ENCODE data around the gene NMT1. TPM values are rescaled to one million over a fixed set of nuclear protein-coding genes. Genes with fewer than 3 reads are reported as not detected.

NMT1 gene
- total RNA-seq, 4 donors from 2014 or later: 60.7 to 127 (median 71.5) TPM

GRCh38 chr17:45148183-45149036 is 87.3 kb downstream of the NMT1 start, which contains the start of gene HEXIM1:
Gene HEXIM1, plus strand, starts transcription at chr17:45148475. Its CDS starts 716 bp downstream, at chr17:45149191.
- Histone ChIP-seq H3K4me1 (peaks cover 36 to 50% of the 10 kb centered on the region in 2 donors), H3K36me3 (no peaks in the 10 kb centered on the region), H3K27ac (peak within 1 kb of the TSS; percentile 90 to 98 (median 98)), H3K4me3 (peak within 1 kb of the TSS; percentile 80 to 88 (median 84)), H3K9me3 (no peaks in the 10 kb centered on the region), H3K27me3 (no peaks in the 10 kb centered on the region)
- ATAC-seq (peak; percentile 70), DNase-seq (peak; percentile 99 to 100)
- intact Hi-C loops (cut with DNase I; ENCODE audit: low total_unique reads): loop anchor here (1.0 to 5.0 kb wide), 6 partner anchors 13 to 1044 kb away; partner anchors contain the start of genes ACBD4, HEXIM2, KANSL1 and MAP3K14
- in situ Hi-C loops (cut with MboI; ENCODE audit: low sequenced_read_pairs in 4 of 4): loop anchor here in 1 of 4 donors (25.0 kb wide), 1 partner anchor 236 kb away; the partner anchor contains the start of gene GFAP
- TF ChIP-seq CTCF (IDR thresholded peaks at IDR 0.05 in 4 of 5, conservative IDR thresholded peaks at IDR 0.05 in 1 of 5) (peak in 1 of 5 experiments; percentile 5), POLR2A (IDR thresholded peaks at IDR 0.05) (peak; percentile 99 to 100)

GRCh38 chr17:45149037-45149668 is 88.0 kb downstream of the NMT1 start:
- peaks cover 31 to 48% of the 10 kb centered on the region in 2 donors for H3K4me1 ChIP-seq
- in situ Hi-C loops (cut with MboI; ENCODE audit: low sequenced_read_pairs in 4 of 4): loop anchor here in 1 of 4 donors (25.0 kb wide), 1 partner anchor 237 kb away; the partner anchor contains the start of gene GFAP
- no peaks in the 10 kb centered on the region for H3K27me3 ChIP-seq
- intact Hi-C loops (cut with DNase I; ENCODE audit: low total_unique reads): loop anchor here (1.0 to 5.0 kb wide), 3 partner anchors 14 to 1043 kb away; partner anchors contain the start of genes ACBD4 and KANSL1
- peak; percentile 81 to 90 for DNase-seq
- TF ChIP-seq POLR2A (IDR thresholded peaks at IDR 0.05): peak; percentile 26 to 50
- TF ChIP-seq CTCF (IDR thresholded peaks at IDR 0.05 in 4 of 5, conservative IDR thresholded peaks at IDR 0.05 in 1 of 5): peak; percentile 61 to 94 (median 87)
- no peaks in the 10 kb centered on the region for H3K9me3 ChIP-seq
- H3K4me3 ChIP-seq: peak overlapping the region; percentile 77 to 85 (median 80)
- H3K36me3 ChIP-seq: no peaks in the 10 kb centered on the region
- peak overlapping the region; percentile 90 to 98 (median 96) for H3K27ac ChIP-seq
- ATAC-seq: peak; percentile 43 to 47

- H3K36me3 ChIP-seq: no peaks in the 10 kb centered on the region
- peak; percentile 62 to 67 for DNase-seq
- peak; percentile 4 to 22 for ATAC-seq
- TF ChIP-seq POLR2A (IDR thresholded peaks at IDR 0.05): no peak
- TF ChIP-seq CTCF (IDR thresholded peaks at IDR 0.05 in 4 of 5, conservative IDR thresholded peaks at IDR 0.05 in 1 of 5): no peak
- H3K9me3 ChIP-seq: no peaks in the 10 kb centered on the region
- H3K27me3 ChIP-seq: no peaks in the 10 kb centered on the region
- H3K4me3 ChIP-seq: peak overlapping the region; percentile 77 to 85 (median 80)
- intact Hi-C loops (cut with DNase I; ENCODE audit: low total_unique reads) (loop anchor here (1.0 to 5.0 kb wide), 3 partner anchors 15 to 1042 kb away; partner anchors contain the start of genes ACBD4 and KANSL1), in situ Hi-C loops (cut with MboI; ENCODE audit: low sequenced_read_pairs in 4 of 4) (loop anchor here in 1 of 4 donors (25.0 kb wide), 2 partner anchors 88 to 238 kb away; partner anchors contain the start of genes DCAKD, GFAP and NMT1)
- H3K4me1 ChIP-seq: peaks cover 28 to 43% of the 10 kb centered on the region in 2 donors
- H3K27ac ChIP-seq: peak overlapping the region; percentile 90 to 98 (median 96)
These were observed 88.8 kb downstream of the NMT1 start for GRCh38 chr17:45149669-45150664.

Data from gastrocnemius medialis (tissue), 4 donors.